Peyer's patch (tissue), 4 donors: ENCODE results near the gene ADIRF. TPM values are rescaled to one million over a fixed set of nuclear protein-coding genes. Genes with fewer than 3 reads are reported as not detected.
"Not testable (repeated sequence)": the region's sequence is repeated elsewhere in the genome, so short reads cannot be mapped to it uniquely, and the experiment has no call there.

Experiments used
- DNase-seq, 3 donors: peaks; one replicate each; pipeline ENCODE4 v3.0.0-alpha.2; 2017 to 2019
- H3K27ac ChIP-seq, 4 donors: fragments of 200-600 bp; sonication (generic); one replicate each; pipeline ENCODE4 v1.5.1; 2016 to 2019
- H3K27me3 ChIP-seq, 2 donors: fragments of 200-600 bp; sonication (generic); one replicate each; pipeline ENCODE4 v1.5.1; 2019
- H3K36me3 ChIP-seq, 3 donors: fragments of 200-600 bp; sonication (generic); one replicate each; pipeline ENCODE4 v1.5.1; 2016 to 2019
- H3K4me1 ChIP-seq, 4 donors: fragments of 200-600 bp; sonication (generic); one replicate each; pipeline ENCODE4 v1.5.1; 2016 to 2019
- H3K4me3 ChIP-seq, 4 donors: fragments of 200-600 bp; sonication (generic); 1 replicate in 3 of 4; 2 replicates in 1 of 4; pipeline ENCODE4 v1.5.1; 2016 to 2019; ENCODE audit warnings: mild to moderate bottlenecking in 1 of 4
- H3K9me3 ChIP-seq, 4 donors: fragments of 200-600 bp; sonication (generic); one replicate each; pipeline ENCODE4 v1.5.1; 2016 to 2019; ENCODE audit warnings: mild to moderate bottlenecking in 1 of 4
- POLR2A ChIP-seq, 2 donors: fragments of 450-650 bp; IDR thresholded peaks; one replicate each; pipeline ENCODE4 v1.5.1; 2017; ENCODE audit warnings: antibody characterized with exemption in 2 of 2, mild to moderate bottlenecking in 2 of 2, moderate library complexity in 2 of 2
- total RNA-seq, 4 donors: library from RNA; depleted of rRNA; stranded (reverse); fragments of >200 nt; gene quantifications; one replicate each; pipeline ENCODE4 v1.1.0, GENCODE V29; 2016
- TF ChIP-seq, protein P1 (sequence below), 6 experiments: fragments of 450-650 bp in 4 of 6; fragments of 200-600 bp in 2 of 6; sonication (generic) in 1 of 6; IDR thresholded peaks; one replicate each; pipeline ENCODE4 v1.5.1; 2017 to 2019; ENCODE audit warnings: antibody characterized with exemption in 6 of 6, mild to moderate bottlenecking in 3 of 6, moderate library complexity in 1 of 6

ADIRF gene
- 100 to 1,000 TPM in 3 of 4 donors, 10 to 100 TPM in 1; 86.6 to 605 (median 431) TPM for total RNA-seq

DNA sequence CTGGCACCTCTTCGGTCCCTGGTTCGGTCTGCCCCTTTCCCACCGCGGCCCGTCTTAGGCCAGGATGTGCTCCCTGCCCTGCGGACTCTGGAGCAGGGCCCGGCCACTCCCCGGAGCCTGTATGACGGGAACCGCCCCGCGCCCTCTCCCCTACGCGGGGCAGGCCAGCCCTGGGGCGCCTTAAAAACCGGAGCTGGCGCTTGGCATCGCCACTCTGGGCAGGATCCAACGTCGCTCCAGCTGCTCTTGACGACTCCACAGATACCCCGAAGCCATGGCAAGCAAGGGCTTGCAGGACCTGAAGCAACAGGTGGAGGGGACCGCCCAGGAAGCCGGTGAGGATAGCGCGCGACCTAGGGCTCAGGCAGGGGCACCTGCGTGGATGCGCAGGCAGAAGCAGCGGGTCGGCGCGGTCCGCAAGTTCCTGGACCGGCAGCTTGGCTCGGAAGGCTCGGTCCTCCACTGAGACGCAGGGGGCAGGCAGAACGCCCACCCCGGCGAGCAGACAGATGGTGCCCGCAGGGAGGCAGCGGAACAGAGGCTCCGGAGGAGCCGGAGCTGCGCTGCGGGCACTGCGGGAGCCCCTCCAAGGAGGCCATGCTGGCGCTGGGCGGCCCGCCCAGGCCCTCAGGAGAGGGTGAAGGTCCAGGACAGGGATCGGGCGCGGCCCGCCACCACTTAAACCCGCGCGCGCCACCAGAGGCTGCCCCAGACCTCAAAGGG is at the start of gene ADIRF:
TSS of gene ADIRF (plus strand) at position 212 of the 723 bp plus-strand sequence. CDS start at position 275, 63 bp downstream.
- Histone ChIP-seq H3K27me3 (no peaks in the 10 kb centered on the region), H3K9me3 (no peaks in the 10 kb centered on the region), H3K4me3 (peak within 1 kb of the TSS; percentile 36 to 68 (median 49)), H3K27ac (peak within 1 kb of the TSS; percentile 73 to 95 (median 85)), H3K36me3 (no peaks in the 10 kb centered on the region), H3K4me1 (peaks cover 0 to 49% (median 19%) of the 10 kb centered on the region in 4 donors)
- peak; percentile 14 to 90 (median 86) for DNase-seq
- TF ChIP-seq, protein P1, sequence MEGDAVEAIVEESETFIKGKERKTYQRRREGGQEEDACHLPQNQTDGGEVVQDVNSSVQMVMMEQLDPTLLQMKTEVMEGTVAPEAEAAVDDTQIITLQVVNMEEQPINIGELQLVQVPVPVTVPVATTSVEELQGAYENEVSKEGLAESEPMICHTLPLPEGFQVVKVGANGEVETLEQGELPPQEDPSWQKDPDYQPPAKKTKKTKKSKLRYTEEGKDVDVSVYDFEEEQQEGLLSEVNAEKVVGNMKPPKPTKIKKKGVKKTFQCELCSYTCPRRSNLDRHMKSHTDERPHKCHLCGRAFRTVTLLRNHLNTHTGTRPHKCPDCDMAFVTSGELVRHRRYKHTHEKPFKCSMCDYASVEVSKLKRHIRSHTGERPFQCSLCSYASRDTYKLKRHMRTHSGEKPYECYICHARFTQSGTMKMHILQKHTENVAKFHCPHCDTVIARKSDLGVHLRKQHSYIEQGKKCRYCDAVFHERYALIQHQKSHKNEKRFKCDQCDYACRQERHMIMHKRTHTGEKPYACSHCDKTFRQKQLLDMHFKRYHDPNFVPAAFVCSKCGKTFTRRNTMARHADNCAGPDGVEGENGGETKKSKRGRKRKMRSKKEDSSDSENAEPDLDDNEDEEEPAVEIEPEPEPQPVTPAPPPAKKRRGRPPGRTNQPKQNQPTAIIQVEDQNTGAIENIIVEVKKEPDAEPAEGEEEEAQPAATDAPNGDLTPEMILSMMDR (IDR thresholded peaks at IDR 0.05), result peak in 1 of 6 experiments; percentile 27
- TF ChIP-seq POLR2A (IDR thresholded peaks at IDR 0.05), result peak; percentile 75 to 94

DNA sequence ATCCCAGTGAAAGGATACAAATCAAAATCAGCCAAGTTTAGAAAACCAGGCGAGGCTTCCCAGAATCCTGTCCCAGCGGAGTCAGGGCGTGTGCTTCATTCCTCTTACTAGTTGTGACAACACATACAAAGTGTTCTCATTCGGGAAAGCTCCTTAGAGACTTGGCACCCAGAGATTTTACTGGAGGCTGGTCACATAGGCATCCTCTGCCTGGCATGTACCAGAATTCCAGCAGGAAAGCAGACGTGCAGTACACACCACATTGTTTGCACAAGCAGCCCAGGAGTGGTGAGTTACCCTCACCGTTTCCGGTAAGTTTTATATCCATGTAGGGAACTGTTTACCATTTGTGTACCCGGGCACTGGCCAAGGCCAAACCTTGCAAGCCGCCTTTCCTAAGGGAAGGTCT is 45.7 kb upstream of the ADIRF start:
- Histone ChIP-seq H3K36me3 (peaks cover 0 to 41% (median 0%) of the 10 kb centered on the region in 3 donors), H3K27me3 (no peaks in the 10 kb centered on the region), H3K27ac (peak overlapping the region in 1 of 4 donors; percentile 43), H3K9me3 (no peaks in the 10 kb centered on the region), H3K4me1 (no peaks in the 10 kb centered on the region), H3K4me3 (no peak overlapping the region)
- TF ChIP-seq, protein P1 (IDR thresholded peaks at IDR 0.05), result no peak
- TF ChIP-seq POLR2A (IDR thresholded peaks at IDR 0.05), result no peak
- DNase-seq, result no peak

DNA sequence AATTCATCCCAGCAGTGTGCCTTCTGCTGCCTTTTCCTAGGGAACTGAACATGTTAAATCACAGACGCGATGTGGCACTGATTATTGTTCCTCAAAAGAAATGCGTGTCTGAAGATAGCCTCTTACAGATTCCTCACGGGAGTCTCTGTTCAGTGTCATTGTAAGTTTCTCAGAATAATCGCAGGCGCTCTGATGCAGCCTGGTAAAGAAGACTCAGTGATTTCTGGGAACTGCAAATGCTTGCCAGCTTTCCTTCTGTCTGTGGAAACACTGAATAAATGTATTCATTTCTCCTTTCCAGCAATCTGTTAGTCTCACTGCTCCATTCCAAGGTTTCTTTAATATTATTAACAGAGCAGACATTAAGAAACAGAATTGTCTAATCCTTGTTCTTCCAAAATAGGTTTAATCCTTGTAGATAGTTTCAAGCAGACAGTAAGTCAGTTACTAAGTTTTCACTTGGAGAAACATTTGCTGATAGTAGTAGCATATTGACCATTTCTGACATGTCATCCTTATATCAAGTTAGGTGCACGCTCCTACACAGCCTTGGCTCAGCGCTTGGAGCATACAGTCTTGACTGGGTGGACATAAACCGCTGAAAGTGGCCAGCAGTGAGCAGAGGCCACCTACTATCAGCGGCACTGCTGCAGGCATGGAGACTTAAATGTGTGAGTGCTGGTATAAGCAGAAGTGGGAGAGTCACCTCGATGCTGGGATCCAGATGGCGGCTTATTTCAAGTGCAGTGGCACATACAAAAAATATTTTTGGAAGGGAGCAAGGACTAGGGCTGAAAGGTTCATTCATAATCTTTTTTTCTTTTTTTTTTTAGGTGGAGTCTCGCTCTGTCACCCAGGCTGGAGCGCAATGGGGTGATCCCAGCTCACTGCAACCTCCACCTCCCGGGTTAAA is 38.6 kb upstream of the ADIRF start:
- Histone ChIP-seq H3K36me3 (peaks cover 0 to 28% (median 0%) of the 10 kb centered on the region in 3 donors), H3K27me3 (no peaks in the 10 kb centered on the region), H3K27ac (peak overlapping the region in 1 of 4 donors; percentile 46), H3K4me3 (no peak overlapping the region), H3K9me3 (no peaks in the 10 kb centered on the region), H3K4me1 (no peaks in the 10 kb centered on the region)
- no peak for TF ChIP-seq POLR2A (IDR thresholded peaks at IDR 0.05)
- TF ChIP-seq, protein P1 (IDR thresholded peaks at IDR 0.05), result no peak
- DNase-seq, result no peak

DNA sequence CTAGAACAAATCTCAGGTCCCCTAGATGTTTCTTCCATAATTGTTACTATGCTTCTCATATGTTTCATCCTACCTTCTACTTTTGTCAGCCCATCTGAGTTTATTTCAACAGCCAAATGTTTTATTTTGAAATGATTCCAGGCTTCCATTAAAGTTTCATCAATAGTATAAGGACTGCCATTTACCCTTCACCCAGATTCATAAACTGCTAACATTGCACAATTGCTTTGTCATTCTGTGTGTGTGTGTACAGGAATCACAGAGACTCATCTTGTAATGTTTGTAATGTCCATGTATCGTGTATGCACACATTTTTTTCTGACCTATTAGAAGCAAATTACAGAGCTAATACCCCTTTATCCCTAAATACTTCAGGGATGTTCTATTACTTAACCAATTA is 36.4 kb upstream of the ADIRF start:
- Histone ChIP-seq H3K36me3 (peaks cover 0 to 28% (median 0%) of the 10 kb centered on the region in 3 donors), H3K27ac (peak overlapping the region in 1 of 4 donors; percentile 42), H3K4me1 (no peaks in the 10 kb centered on the region), H3K9me3 (no peaks in the 10 kb centered on the region), H3K27me3 (no peaks in the 10 kb centered on the region), H3K4me3 (no peak overlapping the region)
- TF ChIP-seq, protein P1 (IDR thresholded peaks at IDR 0.05), result no peak
- no peak for TF ChIP-seq POLR2A (IDR thresholded peaks at IDR 0.05)
- no peak for DNase-seq

DNA sequence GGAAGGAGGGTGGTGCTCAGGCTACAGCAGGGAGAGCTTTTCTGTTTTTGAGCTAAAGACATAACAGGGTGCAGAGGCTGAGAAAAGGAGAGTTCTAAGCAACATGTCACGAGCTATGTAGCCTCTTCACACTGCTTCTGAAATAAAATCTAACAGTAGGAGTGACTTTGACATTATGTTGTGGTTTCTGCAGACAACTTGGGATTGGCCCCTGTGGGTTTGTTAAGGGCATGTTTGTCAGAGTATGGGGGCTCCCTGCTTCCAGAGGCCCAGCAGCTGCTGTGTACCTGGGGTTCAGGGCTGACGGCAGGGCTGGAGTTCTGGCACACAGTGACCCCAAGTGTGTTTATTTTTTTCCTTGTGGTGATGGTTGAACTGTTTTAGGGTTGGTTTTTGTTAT is 35.6 kb upstream of the ADIRF start:
- DNase-seq, result no peak
- H3K36me3 ChIP-seq, result peaks cover 0 to 28% (median 0%) of the 10 kb centered on the region in 3 donors
- H3K27me3 ChIP-seq, result no peaks in the 10 kb centered on the region
- H3K9me3 ChIP-seq, result no peaks in the 10 kb centered on the region
- no peak overlapping the region for H3K4me3 ChIP-seq
- TF ChIP-seq POLR2A (IDR thresholded peaks at IDR 0.05), result no peak
- TF ChIP-seq, protein P1 (IDR thresholded peaks at IDR 0.05), result no peak
- H3K27ac ChIP-seq, result peak overlapping the region in 1 of 4 donors; percentile 11
- no peaks in the 10 kb centered on the region for H3K4me1 ChIP-seq

DNA sequence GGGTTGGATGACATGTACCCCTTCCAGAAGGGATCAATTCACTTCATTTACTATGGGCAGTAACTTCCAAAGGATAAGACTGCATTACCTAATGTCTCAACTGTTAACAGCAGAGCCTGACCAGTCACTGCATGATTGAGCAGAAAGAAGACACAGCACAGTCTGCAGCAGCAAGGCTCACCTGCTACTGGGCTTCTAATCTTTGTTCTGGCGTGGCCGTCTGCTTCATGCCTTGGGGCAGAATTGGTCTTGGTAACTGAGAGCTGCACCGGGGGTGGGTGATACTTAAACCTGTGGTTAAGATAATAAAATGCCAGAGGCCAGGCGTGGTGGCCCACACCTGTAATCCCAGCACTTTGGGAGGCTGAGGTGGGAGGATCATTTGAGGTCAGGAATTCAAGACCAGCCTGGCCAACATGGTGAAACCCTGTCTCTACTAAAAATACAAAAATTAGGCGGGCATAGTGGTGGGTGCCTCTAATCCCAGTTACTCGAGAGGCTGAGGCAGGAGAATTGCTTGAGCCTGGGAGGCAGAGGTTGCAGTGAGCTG is 34.0 kb upstream of the ADIRF start:
- not testable (repeated sequence) for H3K27ac ChIP-seq, H3K4me3 ChIP-seq, H3K9me3 ChIP-seq, DNase-seq, H3K27me3 ChIP-seq, H3K4me1 ChIP-seq
- peaks cover 0 to 22% (median 0%) of the 10 kb centered on the region in 3 donors for H3K36me3 ChIP-seq
